Right ventricle myocardium inferior (tissue), 1 donor: ENCODE data around the gene PAX6. TPM values are rescaled to one million over a fixed set of nuclear protein-coding genes. Genes with fewer than 3 reads are reported as not detected.

ENCODE experiments used
- ATAC-seq: fragments of 200-7000 bp; cut with Tn5 transposase; one replicate; pipeline ENCODE4 v1.9.1; 2020; ENCODE audit warnings: mild to moderate bottlenecking, moderate library complexity
- DNase-seq: peaks from one replicate; pipeline ENCODE4 v3.0.0; 2021; ENCODE audit errors: missing footprints
- intact Hi-C: fragments of 100-400 bp; cut with DNase I; formaldehyde crosslinking; loops from one replicate; pipeline ENCODE4 v1.11.0; 2022
- total RNA-seq: library from RNA; stranded (reverse); fragmentation: NEBNext Ultra II Directional; extraction: Animal tissue kit (Norgen Biotek cat#: 25700); gene quantifications from one replicate; pipeline ENCODE4 v1.2.1, GENCODE V29; 2021
- donor health status: DM: no; HTN: yes; CAD: no; lungs with severe emphysema.

The PAX6 gene
- total RNA-seq, 1 donor from 2014 or later, result not detected

DNA sequence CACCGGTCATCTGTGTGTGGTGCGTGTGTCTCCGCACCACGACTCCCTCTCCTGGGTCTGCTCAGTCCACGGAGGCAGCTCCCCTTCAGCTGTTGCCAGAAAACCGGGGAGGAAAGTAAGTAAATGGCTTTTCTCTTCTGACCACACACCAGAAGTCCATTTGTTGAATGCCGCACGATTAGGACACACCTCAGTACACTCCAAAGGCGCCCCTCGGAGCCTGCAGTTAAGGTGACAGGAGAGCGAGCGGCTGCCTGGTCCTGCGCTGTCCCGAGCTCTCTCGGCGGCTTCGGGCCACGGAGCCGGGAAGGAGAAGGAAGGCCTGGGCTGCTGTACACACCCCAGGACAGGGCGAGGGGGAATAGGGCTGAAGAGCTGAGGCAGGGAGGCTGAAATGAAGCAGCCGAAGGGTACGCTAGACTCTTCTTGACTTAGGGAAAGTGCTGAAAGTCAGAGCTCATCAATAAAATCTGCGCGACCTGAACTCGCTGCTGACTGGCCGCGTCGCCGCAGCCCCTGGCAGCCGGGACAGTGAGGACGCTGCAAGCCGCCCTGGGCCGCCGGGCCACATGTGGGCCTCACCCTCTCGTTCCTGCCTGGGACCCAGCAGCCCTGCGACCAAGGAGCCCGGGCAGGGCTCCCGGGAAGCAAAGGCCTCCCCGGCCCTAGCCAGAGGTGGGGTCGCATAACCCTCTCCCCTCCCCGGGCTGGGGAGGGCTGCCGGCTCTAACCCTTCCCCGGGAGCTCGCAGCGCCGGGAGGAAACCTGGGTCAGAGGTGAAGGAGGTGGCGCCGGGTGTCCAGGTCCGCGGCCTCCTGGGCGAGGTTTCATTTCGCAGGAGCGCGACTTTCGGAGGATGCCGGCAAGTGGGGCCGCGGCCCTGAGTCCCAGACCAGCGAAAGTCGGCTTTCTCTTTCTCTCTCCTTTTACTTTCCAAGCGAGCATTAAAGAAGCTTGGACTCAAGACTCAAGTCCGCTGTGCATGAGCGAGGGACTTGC is 1.6 kb upstream of the PAX6 start:
- intact Hi-C loops, result no loop called here
- ATAC-seq, result peak; percentile 12
- no peak for DNase-seq

DNA sequence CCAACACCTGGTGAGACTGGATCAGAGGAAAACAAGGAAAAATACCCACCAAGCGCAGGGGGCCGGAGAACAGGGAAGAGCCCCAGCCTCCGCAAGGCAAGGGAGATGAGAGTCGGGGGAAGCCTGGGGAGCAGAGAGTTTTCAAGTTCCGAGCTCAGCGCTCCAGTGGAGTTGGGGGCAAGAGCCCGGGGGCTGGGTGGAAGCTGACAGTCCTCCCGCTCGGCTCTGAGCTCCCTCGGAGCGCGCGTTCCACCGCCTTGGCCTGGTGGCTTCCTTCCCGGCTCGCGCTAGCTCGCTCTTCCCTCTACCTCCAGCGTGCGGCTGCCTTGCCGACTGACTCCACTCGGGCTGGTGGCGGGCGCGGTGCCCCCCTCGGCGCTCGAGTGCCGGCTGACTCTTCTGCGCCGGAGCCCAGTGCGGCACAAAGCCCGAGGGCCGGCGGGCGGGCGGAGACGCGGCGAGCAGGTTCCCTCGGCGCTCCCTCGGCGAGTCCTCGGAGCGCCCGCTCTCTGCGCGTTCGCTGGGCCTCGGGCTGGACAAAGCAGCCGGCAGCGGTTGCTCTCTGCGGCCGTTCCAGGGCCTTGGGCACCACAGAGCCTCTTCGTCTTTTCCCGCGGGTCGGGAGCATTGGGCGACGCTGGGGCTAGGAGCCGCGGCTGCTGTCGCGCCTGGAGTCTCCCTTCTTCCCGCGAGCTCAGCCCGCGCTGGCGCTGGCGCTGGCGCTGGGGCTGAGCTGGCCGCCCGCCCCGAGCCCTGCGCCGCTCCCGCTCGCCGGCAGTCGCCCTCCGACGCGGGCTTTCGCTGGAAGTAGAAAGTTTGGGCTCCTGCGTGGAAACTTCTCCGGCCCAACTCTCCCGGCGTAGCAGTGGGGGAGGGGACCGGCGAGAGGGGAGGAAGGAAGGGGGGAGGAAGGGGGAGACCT is 1.0 kb downstream of the PAX6 start:
- DNase-seq, result peak; percentile 67
- ATAC-seq, result no peak
- intact Hi-C loops, result no loop called here

DNA sequence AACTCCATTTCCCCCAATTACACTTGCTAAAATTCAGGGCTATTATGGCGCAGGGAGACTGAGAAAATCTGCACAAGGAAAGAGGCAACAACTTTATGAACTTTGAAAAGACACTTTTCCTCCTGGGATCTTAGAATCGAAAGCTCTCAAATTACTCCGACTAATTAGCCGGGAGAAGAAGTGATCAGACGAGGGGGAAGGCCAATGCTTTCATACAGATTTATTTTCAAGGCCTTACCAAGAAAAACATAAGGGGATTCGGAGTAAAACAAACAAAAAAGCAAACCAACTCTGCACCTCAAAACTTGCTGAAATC is 1.6 kb downstream of the PAX6 start:
- DNase-seq, result no peak
- intact Hi-C loops, result no loop called here
- no peak for ATAC-seq

DNA sequence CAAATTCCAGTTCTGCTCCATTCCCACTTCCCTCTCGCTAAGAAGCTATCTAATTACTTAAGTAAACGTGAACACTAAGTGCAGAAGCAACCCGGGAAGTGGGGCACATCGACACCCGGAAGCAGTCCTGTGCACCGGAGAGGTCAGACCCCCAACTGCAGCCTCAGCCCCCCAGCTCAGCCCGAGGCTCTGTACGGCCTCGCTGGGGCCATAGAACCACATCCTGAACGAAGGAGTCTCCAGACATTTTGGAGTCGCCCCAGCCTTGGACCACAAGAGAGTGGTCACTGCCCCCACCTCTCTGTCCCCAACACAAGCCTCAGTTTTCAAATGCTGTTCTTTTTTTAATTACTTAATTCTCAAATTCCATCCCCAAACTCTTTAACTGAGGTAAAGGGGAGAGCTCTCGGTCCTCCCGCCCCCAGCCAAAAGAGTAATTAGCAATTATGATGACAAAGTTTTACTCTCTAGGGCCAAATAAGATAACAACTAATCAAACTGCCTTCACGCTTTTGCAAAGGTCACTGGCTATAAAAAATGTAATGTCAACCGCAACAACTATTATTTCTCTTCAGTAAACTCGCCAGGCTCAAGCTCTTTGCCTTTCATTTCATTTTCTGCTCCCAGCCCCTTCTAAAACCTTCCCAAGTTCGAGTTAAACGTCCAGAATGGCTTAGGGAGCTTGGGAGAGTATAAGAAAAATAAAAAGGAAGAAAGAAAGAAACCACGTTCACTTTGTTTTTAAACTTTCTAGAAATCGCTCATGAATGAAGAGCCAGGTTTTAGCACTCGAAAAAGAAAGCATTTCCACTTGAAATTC is 2.2 kb downstream of the PAX6 start:
- intact Hi-C loops, result no loop called here

DNA sequence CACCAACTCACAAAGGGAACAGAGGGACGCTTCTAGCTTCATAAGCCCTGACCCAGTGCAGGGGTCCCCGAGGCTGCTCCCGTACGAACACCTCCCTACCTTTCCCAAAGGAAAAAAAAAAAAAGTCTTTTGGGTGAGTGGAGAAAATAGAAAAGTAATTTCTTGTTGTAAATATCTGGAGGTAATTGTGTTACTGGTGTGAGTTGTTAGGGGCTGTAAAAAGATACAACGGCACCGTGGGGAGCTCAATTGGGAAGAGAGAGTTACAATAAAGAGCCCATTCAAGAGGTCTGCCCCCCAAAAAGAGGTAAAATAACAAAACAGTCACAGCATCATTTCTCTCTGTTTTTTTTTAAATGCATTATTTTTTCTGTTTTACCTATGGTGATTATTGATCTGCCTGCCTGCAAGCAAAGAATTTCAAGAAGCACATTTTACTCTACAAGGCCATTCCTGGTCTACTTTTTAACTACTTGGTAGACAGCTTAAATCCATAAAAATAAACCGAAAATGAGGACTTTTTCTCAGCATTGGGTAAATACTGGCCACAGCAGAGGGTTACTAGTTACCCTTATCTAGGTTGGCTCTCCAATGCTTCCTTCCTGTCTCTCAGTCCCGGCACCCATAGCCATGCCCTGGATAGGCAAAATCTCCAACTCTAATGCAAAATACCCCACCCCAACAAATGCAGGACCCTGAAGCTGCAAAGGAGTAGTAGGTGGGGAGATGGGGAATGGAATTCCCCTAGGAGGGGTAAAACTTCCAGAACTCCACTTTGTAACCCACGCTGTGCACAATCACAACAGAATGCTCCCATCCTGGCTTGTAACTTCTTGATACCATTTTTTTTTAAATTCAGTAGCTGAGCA is 3.1 kb downstream of the PAX6 start:
- no peak for DNase-seq
- intact Hi-C loops, result no loop called here
- ATAC-seq, result no peak

More for the DNA sequence above, 2.2 kb downstream of the PAX6 start:
- DNase-seq (peak; percentile 31), ATAC-seq (no peak)

DNA sequence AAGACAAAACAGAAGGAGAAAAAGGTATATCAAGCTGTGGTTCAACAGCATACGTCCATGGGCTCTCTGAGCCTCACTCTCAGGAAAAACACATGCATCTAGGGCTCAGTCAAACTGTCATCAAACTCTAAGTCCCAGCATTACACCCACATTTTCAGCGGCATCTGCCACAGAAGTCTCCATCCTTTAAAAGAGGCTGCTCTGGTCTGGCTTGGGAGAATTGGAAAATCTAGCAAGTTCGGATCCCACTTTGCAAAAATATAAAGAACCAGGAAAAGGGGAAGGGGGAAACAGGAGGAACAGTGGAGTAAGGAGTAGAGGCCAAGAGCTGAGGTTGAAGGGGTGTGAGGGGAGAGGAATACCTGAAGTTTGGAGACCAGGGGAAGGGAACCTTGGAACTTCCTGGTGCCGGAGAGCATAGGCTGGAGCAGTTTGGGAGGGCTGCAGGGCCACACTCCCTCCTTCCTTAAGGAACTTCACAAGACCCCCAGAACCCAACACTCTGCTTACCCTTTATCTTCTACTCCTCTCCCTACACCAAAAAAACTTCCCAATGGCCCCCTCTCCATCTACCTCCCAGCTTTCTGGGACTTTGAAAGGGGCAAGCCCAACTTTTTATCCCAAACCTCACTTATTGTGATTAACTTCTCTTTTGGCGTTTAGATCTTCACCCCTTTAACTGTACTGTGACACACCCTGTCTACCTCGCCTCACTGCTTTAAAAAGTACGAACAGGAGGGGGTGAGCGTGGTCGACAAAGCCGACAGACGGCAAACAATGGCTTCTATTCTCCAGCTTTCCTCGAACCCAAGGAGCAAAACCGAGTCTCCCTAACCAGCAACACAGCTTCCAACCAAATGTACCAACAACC is 4.0 kb downstream of the PAX6 start:
- ATAC-seq (no peak), DNase-seq (peak; percentile 17)
- intact Hi-C loops, result no loop called here

DNA sequence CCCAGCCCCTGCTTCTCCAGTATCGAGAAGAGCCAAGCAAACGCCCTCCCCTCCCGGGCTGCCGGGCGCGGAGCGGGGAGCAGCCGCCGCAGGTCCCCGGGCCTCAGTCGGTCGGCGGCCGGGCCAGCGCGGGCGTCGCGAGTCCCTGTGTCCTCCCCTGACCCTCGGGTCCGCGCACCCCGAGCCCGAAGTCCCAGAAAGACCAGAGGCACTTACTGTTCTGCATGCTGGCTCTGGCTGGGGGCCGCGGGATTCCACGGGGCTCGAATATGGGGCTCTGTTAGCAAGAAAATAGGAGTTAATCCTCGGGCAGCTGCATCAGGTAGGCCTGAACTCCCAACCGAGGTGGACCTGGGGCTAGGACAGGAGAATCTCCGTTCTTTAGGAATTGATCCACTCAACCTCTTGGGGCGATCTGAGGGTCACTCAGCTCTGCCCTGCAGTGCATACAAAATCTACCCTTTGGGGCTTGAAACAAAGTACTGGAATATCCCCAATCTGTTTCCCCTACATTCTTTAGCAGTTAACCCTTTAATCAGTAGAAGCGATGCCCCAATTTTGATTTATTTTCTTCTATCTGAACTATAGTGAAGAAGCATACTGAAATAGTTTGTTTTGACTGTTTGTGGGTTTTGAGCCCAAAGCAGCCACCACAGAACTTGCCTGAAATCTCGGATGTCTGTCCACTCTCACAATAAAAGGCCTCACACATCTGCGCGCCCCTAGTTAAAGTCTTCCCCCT is 4.8 kb downstream of the PAX6 start:
- ATAC-seq, result no peak
- DNase-seq, result peak; percentile 14
- intact Hi-C loops, result no loop called here

DNA sequence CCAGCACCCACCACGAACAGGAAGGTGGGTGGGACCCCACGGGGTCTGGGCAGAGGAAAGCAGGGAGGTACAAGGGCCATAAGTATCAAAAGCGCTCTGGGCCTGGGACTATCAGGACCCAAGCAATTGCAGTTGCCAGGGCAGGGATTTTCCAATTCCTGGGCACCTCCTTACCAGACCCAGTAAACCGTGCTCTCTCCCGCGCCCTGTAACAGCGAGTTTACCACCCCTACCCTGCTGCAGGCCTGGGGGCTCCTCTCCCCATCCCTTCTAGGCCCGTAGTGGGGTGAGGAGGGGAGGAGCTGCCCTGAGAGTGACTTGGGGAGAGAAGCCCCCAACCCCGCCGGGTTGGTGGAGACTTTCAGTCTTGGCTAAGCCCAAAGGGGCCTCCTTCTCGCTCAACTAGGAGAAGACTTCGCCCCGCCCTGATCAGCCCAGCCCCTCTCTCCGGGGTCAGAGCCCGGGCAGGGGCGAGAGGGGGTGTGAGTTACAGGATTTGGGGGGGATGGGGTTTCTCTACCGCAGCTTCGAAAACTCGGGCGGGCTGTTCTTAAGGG is 5.4 kb downstream of the PAX6 start:
- ATAC-seq (no peak), DNase-seq (peak; percentile 20)
- intact Hi-C loops, result no loop called here

DNA sequence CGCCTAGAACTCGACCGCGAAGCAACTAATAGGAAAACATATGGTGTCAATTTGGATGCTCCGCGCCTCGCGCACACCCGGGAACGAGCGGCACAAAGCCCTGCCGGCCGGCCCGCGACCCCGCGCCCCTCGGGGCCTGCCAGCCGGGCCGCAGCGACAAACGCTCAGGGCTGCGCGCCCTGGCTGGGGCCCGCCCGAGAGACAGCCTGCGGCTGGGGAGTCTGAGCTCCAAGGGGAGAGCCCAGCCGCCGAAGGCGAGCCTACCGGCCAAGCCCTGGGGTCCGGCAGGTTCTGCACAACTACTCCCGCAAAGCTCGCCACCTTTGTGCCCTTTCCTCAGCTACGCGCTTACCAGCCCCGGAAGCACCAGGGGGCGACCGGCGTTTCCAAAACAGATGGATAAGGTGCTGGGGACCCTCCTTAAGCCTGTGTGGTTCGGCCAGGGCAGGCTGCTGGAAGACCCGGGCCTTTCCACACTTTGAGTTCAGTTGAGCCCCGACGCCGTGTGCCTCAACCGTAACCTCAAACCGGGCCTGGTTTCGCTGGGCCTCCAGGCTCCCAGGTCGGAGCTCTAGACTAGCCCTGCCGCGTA is 6.0 kb downstream of the PAX6 start:
- ATAC-seq (no peak), DNase-seq (peak; percentile 33)
- intact Hi-C loops, result no loop called here

DNA sequence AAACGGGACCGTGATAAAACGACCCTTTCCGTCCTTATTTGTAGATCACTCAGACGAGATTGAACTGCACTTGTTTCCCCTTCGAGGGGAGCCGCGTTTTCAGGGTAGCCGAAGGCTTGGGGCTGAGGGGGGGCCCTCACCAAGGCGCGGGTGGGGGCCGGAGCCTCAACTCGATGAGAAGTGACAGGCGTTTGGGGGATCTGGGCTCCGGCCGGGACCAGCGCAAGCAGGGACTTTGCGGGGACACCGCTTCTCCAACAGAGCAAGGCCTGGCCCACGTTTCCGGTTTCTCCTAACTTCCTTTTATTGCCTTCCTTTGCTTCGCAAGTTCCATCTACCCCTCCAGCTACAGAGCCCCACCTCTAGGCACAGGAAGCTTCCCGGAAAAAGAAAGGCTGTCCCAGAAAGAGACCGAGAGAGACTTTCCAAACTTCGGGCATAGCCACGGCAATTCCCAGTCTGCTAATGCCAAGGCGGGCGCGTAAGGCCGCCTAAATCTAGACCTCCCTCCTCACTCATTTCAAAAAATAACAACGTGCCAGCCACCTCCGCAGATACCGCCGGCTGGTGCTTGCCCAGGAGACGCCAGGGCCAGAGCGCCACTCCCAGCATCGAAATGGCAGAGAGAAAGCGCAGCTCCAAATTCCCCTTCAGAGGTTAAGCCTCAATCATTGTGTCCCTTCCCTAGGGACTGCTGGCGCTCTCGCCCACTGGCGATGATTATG is 6.6 kb downstream of the PAX6 start:
- peak; percentile 28 for DNase-seq
- intact Hi-C loops, result no loop called here

DNA sequence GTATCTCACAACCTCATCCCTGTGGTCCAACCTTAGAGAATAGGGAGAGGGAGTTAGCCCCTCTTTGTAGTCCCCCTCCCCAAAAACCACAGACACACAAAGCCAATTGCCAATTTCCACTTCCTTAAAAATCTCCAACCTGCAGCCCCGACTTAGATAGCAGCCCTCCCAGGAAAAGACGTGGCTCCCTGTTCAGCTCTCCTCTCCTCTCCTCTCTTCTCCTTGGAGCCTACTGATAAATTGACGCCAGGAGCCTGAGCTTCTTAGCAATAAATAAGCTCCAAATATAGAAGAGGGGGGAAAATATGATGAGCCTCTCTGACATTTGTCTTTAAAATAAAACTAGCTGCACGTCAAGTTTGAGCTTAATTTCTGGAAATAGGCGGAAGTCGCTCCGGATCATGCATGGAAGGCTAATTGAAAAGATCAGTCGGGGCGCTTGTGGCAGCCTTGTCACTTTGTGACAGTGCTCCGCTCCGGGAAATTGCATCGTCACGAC is 7.3 kb downstream of the PAX6 start:
- ATAC-seq (no peak), DNase-seq (no peak)
- intact Hi-C loops, result no loop called here

More for the DNA sequence above, 6.6 kb downstream of the PAX6 start:
- ATAC-seq, result no peak

DNA sequence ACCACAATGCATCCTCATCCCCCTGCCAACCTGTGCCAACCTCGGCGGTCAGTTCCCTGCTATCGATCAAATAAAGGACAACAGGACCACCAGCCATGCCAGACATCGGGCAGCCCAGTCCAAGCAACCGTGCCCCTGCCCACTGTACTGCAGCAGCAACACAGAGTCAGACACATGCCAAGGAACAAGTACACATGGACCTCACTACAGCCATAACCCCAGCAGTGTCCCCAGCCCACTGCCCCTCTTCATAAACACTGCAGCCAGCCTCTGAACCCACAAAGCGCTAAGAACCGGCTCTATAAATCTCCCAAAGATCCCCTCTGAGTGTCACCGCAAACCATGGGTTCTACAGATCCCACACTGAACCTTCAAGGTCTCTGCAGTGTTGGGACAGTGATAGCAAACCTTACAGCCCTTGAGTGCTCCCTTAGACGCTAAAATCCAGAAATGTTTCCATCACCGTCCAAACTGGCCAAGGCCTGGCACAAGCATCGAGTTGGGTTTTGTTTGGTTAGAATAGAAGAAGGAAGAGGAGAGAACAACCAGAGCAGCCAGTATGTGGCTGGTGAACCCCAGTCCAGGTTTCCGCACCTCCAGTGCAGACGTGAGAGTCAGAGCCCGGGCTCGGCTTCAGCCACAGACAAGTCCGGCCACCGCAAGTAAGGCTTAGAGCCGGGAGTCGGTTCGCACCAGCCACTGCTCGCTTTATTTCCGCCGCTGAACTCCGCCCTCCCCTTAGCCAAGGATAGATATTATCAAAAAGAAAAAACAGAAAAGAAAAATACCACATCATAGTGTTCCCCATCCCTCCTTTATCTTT is 7.9 kb downstream of the PAX6 start:
- DNase-seq (peak; percentile 45), ATAC-seq (no peak)
- intact Hi-C loops, result no loop called here

DNA sequence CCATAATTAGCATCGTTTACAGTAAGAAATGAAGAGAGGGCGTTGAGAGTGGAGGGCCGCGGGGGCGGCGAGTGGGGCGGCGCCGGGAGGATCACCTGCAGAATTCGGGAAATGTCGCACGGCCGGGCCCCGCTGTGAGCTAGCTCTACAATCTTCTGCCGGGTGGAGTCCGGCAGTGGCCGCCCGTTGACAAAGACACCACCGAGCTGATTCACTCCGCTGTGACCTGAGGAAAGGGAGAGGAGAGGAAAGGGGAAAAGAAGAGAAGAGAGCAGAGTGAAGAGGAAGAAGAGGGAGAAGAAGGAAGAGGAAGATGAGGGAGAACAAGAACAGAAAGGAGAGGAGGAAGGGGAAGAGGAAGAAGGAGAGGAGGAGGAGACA is 8.5 kb downstream of the PAX6 start:
- intact Hi-C loops, result no loop called here
- peak; percentile 52 for DNase-seq
- ATAC-seq, result no peak

DNA sequence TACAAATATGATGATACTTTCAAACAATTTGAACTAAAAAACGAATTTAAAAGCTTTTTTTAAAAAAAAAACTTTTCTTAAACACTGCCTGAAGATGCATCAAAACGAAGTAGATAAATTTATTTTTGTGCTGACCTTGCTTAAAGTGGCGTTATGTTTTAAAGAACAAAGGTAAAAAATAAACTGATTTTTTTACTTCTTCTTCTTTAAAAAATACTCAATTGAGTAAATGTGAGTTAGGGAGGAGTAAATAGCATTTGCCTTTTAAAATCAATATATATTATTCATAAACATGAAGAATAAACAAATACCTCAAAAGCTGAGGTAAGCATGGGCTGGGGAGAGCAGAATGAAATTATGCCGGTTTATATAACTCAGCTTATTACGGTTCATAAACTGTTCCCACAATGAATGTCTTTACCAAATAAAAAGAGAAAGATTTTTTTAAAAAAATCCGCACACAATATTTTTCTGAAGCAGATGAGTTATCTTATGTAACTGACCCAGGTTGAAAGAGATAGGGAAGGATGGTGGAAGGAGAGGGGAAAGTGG is 9.0 kb downstream of the PAX6 start:
- intact Hi-C loops, result no loop called here
- no peak for ATAC-seq
- DNase-seq, result no peak
